GM12875 (cell line): ENCODE data around the gene COG5.
"Not testable (repeated sequence)": the region's sequence is repeated elsewhere in the genome, so short reads cannot be mapped to it uniquely, and the experiment has no call there.

Source experiments
- H3K4me3 ChIP-seq: one replicate; pipeline ENCODE4 v1.5.1; 2011; ENCODE audit warnings: low read depth, low read length, control low read depth
- CTCF ChIP-seq: IDR thresholded peaks from 2 replicates; pipeline ENCODE4 v1.5.1; 2011; ENCODE audit warnings: low read depth, mild to moderate bottlenecking, control low read depth, inconsistent platforms, low read length, moderate library complexity, borderline replicate concordance; ENCODE audit not compliant: insufficient read depth

The COG5 gene

DNA sequence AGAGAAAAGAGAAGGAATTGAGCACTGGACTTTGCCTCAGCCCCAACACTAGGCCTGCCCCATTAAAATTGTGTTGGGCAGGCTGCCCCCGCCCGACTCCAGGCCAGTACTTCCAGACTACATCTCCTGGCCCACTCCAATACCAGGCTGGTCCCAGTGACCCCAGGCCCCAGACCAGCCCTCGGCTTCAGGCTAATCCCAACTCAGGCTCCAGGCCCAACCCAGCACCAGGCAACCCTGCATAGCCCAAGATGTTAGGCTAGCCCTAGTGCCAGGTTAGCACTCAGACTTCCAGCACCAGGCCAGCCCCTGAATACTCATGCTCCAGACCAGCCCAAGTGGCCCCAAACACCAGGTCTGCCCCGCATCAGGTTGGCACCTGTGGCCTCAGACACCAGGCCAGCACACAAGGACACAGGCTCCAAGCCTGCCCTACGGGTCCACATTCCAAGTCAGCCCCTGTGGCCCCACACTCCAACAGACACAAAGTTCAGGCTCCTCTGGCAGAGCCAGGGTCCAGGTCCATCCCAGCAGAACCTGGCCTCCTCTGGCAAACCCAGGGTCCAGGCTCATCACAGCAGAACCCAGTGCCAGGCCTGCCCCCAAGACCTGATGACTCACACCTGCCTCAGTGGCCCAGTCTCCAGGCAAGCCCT lies 20.3 kb downstream of the COG5 start:
- no peak overlapping the region for H3K4me3 ChIP-seq
- TF ChIP-seq CTCF: no peak

GRCh38 chr7:107538001-107538400 lies 25.7 kb downstream of the COG5 start:
- no peak overlapping the region for H3K4me3 ChIP-seq
- TF ChIP-seq CTCF: no peak

DNA sequence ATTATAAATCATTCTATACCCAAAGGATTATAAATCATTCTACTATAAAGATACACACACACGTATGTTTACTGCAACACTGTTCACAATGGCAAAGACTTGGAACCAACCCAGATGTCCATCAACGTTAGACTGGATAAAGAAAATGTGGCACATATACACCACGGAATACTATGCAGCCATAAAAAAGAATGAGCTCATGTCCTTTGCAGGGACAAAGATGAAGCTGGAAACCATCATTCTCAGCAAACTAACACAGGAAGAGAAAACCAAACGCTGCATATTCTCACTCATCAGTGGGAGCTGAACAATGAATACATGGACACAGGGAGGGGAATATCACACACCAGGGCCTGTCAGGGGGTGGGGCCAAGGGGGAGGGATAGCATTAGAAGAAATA lies 26.5 kb downstream of the COG5 start:
- not testable (repeated sequence) for H3K4me3 ChIP-seq

DNA sequence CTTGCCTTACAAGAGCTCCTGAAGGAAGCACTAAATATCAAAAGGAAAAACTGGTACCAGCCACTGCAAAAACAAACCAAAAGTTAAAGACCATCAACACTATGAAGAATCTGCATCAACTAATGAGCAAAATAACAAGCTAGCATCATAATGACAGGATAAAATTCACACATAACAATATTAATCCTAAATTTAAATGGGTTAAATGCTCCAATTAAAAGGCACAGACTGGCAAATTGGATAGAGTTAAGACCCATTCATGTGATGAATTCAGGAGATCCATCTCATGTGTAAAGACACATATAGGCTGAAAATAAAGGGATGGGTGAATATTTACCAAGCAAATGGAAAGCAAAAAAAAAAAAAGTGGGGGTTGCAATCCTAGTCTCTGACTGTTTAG lies 29.6 kb downstream of the COG5 start:
- TF ChIP-seq CTCF: no peak
- H3K4me3 ChIP-seq: no peak overlapping the region

DNA sequence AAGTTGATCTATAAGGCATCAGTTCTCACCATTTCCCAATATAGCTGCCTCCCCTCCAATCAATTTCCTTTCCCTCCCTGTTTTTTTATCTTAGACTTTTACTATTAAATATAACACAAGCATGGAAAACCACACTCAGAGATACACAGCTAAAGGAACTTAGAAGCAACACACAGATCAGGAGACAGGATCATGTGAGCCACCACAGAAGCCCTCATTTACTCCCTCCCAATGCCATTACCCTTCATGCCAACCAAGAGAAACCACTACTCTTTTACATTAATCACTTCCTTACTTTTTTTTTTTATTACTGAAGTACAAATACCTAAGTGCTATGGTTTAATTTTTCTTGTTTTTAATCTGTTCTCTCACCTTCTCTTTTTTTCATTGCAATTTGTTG lies 33.0 kb downstream of the COG5 start:
- no peak for TF ChIP-seq CTCF
- H3K4me3 ChIP-seq: no peak overlapping the region

- no peak for TF ChIP-seq CTCF
- no peak overlapping the region for H3K4me3 ChIP-seq
Observed at GRCh38 chr7:107528461-107528860, 35.3 kb downstream of the COG5 start.

- no peak for TF ChIP-seq CTCF
Observed at GRCh38 chr7:107527196-107527595, 36.5 kb downstream of the COG5 start.

GRCh38 chr7:107526672-107527071 lies 37.0 kb downstream of the COG5 start:
- H3K4me3 ChIP-seq: no peak overlapping the region
- TF ChIP-seq CTCF: no peak

More at GRCh38 chr7:107527196-107527595, 36.5 kb downstream of the COG5 start:
- H3K4me3 ChIP-seq: no peak overlapping the region
